Nephron progenitor cell (in vitro differentiated cells): ENCODE data around the gene MYH14.

ENCODE experiments used
- DNase-seq: peaks from one replicate; pipeline ENCODE4 v3.0.0; 2021
- H3K27ac Mint-ChIP-seq: 2 replicates; pipeline ENCODE4 v1.8.0; 2021; ENCODE audit warnings: mild to moderate bottlenecking, moderate library complexity, mixed read lengths
- H3K27me3 Mint-ChIP-seq: 2 replicates; pipeline ENCODE4 v1.8.0; 2021; ENCODE audit warnings: mild to moderate bottlenecking, low read depth, mixed read lengths; ENCODE audit not compliant: poor library complexity
- H3K36me3 Mint-ChIP-seq: 2 replicates; pipeline ENCODE4 v1.8.0; 2021; ENCODE audit warnings: low read depth, mixed read lengths
- H3K4me1 Mint-ChIP-seq: 2 replicates; pipeline ENCODE4 v1.8.0; 2021; ENCODE audit warnings: mixed read lengths
- H3K4me3 Mint-ChIP-seq: 2 replicates; pipeline ENCODE4 v1.8.0; 2021; ENCODE audit warnings: mild to moderate bottlenecking, moderate library complexity, mixed read lengths
- H3K9me3 Mint-ChIP-seq: 2 replicates; pipeline ENCODE4 v1.8.0; 2021; ENCODE audit warnings: mild to moderate bottlenecking, moderate library complexity, mixed read lengths
- CTCF ChIP-seq: fragments of 200-600 bp; sonication (generic); IDR thresholded peaks from 2 replicates; pipeline ENCODE4 v1.5.0; 2021; ENCODE audit warnings: antibody characterized with exemption

The MYH14 gene

DNA sequence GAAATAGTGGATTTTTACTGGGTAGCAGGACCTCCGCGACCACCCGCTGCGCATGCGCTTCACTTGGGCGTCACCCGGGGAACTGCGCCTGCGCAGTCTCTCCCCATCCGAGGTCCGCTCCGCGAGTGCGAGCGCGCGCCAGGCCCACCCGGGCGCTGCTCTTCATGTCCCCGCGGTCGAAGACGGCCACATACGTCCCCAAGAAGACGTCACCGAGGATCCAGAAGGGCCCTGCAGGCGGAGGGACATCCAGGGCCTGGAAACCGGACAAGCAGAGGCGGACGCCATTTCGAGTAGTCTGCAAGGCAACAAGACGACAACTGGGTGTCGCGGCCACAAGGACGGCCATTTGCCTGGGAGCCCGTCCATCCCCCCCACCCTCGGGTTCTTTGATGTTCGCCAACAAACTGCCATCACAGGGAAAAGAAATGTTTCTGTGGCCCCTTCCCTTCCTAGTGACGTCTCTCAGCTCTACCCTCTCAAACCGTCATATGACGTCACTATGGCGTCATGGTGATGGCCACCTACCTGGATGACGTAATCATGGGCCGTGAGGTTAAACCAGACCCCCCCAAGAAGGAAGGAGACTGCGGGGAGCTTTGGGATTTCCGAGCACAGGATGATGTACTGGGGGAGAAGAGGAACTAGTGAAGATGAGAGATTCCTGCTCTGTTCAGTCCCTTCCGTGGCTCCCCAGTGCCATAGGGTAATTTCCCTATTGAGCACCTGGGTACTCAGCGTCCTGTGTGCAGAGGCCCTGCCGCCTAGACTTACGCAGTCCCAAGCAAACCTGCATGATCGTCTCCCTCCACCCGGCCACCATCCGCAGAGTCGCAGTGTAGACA, 155.3 kb downstream of the MYH14 start:
- no peak overlapping the region for H3K4me3 Mint-ChIP-seq
- H3K36me3 Mint-ChIP-seq = peaks cover 16% of the 10 kb centered on the region
- no peak for DNase-seq
- no peak overlapping the region for H3K27ac Mint-ChIP-seq
- TF ChIP-seq CTCF = no peak
- H3K4me1 Mint-ChIP-seq = peaks cover 11% of the 10 kb centered on the region
- peaks cover 17% of the 10 kb centered on the region for H3K27me3 Mint-ChIP-seq
- no peaks in the 10 kb centered on the region for H3K9me3 Mint-ChIP-seq

- no peak for DNase-seq
These were observed 156.0 kb downstream of the MYH14 start for GRCh38 chr19:50359328-50359818.

More at GRCh38 chr19:50359328-50359818, 156.0 kb downstream of the MYH14 start:
- Mint-ChIP-seq H3K9me3 (no peaks in the 10 kb centered on the region), H3K27ac (no peak overlapping the region), H3K4me3 (no peak overlapping the region), H3K27me3 (peaks cover 17% of the 10 kb centered on the region), H3K36me3 (peaks cover 16% of the 10 kb centered on the region), H3K4me1 (peaks cover 11% of the 10 kb centered on the region)
- TF ChIP-seq CTCF = no peak
